Fibroblast of lung (primary cell): ENCODE results near the gene ISY1. TPM values are rescaled to one million over a fixed set of nuclear protein-coding genes. Genes with fewer than 3 reads are reported as not detected.

Experiments
- DNase-seq, 2 donors: peaks; one replicate each; pipeline versions ENCODE4 v3.0.0 to v3.0.0-alpha.2; 2010; ENCODE audit warnings: low read depth in 2 of 2
- H2AFZ ChIP-seq: 2 replicates; pipeline ENCODE4 v1.5.1; 2012; ENCODE audit warnings: low read length, control low read depth, inconsistent platforms
- H3K27ac ChIP-seq: 2 replicates; pipeline ENCODE4 v1.5.1; 2011; ENCODE audit warnings: low read length, control low read depth; ENCODE audit not compliant: insufficient read depth
- H3K27me3 ChIP-seq: 2 replicates; pipeline ENCODE4 v1.5.1; 2011; ENCODE audit warnings: mild to moderate bottlenecking, low read length; ENCODE audit not compliant: control insufficient read depth, insufficient read depth
- H3K36me3 ChIP-seq: 2 replicates; pipeline ENCODE4 v1.5.1; 2011; ENCODE audit warnings: low read length; ENCODE audit not compliant: control insufficient read depth, insufficient read depth
- H3K4me1 ChIP-seq: 2 replicates; pipeline ENCODE4 v1.5.1; 2011; ENCODE audit warnings: low read length; ENCODE audit not compliant: control insufficient read depth, insufficient read depth; ENCODE audit errors: extremely low read depth
- H3K4me2 ChIP-seq: 2 replicates; pipeline ENCODE4 v1.5.1; 2011; ENCODE audit warnings: low read length, control low read depth; ENCODE audit not compliant: insufficient read depth; ENCODE audit errors: extremely low read depth
- H3K4me3 ChIP-seq, 4 experiments: fragments of 200-600 bp in 1 of 4; sonication (generic) in 1 of 4; replicated peaks in 1 of 4; 2 replicates each; pipeline ENCODE4 v1.5.1; 2011 to 2016; ENCODE audit warnings: low read length in 4 of 4, low read depth in 3 of 4, mild to moderate bottlenecking in 3 of 4, control low read depth in 2 of 4, inconsistent platforms in 1 of 4, mixed read lengths in 1 of 4; ENCODE audit not compliant: insufficient read depth in 1 of 4; ENCODE audit errors: control extremely low read depth in 1 of 4
- H3K79me2 ChIP-seq: 2 replicates; pipeline ENCODE4 v1.5.1; 2012; ENCODE audit warnings: mild to moderate bottlenecking, low read length, inconsistent platforms; ENCODE audit not compliant: control insufficient read depth, insufficient read depth
- H3K9ac ChIP-seq: 2 replicates; pipeline ENCODE4 v1.5.1; 2011; ENCODE audit warnings: mild to moderate bottlenecking, low read length, control low read depth; ENCODE audit not compliant: insufficient read depth
- H3K9me3 ChIP-seq: 2 replicates; pipeline ENCODE4 v1.5.1; 2012; ENCODE audit warnings: low read depth, low read length; ENCODE audit not compliant: control insufficient read depth, insufficient read depth
- H4K20me1 ChIP-seq: 2 replicates; pipeline ENCODE4 v1.5.1; 2011; ENCODE audit warnings: low read length; ENCODE audit not compliant: control insufficient read depth, insufficient read depth; ENCODE audit errors: extremely low read depth
- CTCF ChIP-seq, 2 donors: IDR thresholded peaks in 1 of 2; conservative IDR thresholded peaks in 1 of 2; 1 replicate in 1 of 2; 2 replicates in 1 of 2; pipeline ENCODE4 v1.5.1; 2011 to 2012; ENCODE audit warnings: low read length in 2 of 2, control low read depth in 1 of 2, inconsistent platforms in 1 of 2, low read depth in 1 of 2, mild to moderate bottlenecking in 1 of 2
- EZH2 ChIP-seq: IDR thresholded peaks from 2 replicates; pipeline ENCODE4 v1.5.1; 2012; ENCODE audit warnings: low read length, control low read depth, mild to moderate bottlenecking; ENCODE audit errors: missing control alignments
- polyA plus RNA-seq, 2 donors: library from polyadenylated mRNA; depleted of rRNA in 1 of 2; stranded (reverse) in 1 of 2; unstranded in 1 of 2; fragments of >200 nt; gene quantifications; 2 replicates each; pipeline ENCODE4 v1.2.1, GENCODE V29; 2011 to 2012; ENCODE audit warnings: missing spikeins in 1 of 2
- total RNA-seq: library from RNA; depleted of rRNA; stranded (reverse); fragments of >200 nt; gene quantifications from 2 replicates; pipeline ENCODE4 v1.2.1, GENCODE V29; 2014

ISY1 gene
- total and polyA plus RNA-seq, 2 donors (not counting 1 experiment from before 2014, with no cell fraction given), result 34.8 to 39.6 TPM

GRCh38 chr3:129128357-129129155 is 32.3 kb downstream of the ISY1 start:
- H3K4me1 ChIP-seq, result peaks cover 4% of the 10 kb centered on the region
- no peak for TF ChIP-seq EZH2
- no peak for TF ChIP-seq CTCF (conservative IDR thresholded peaks at IDR 0.05 in 1 of 2, IDR thresholded peaks at IDR 0.05 in 1 of 2; ENCODE audit: low read depth in 1 of 2, low read length in 2 of 2)
- no peak overlapping the region for H3K4me3 ChIP-seq
- DNase-seq, result no peak
- no peak overlapping the region for H2AFZ ChIP-seq
- H4K20me1 ChIP-seq, result no peaks in the 10 kb centered on the region
- H3K4me2 ChIP-seq, result no peak overlapping the region
- H3K36me3 ChIP-seq, result peaks cover 18% of the 10 kb centered on the region
- H3K79me2 ChIP-seq, result no peaks in the 10 kb centered on the region
- H3K27me3 ChIP-seq, result no peaks in the 10 kb centered on the region
- H3K27ac ChIP-seq, result no peak overlapping the region
- H3K9me3 ChIP-seq, result no peaks in the 10 kb centered on the region
- H3K9ac ChIP-seq, result no peak overlapping the region

GRCh38 chr3:129126726-129127280 is 34.1 kb downstream of the ISY1 start:
- Histone ChIP-seq H3K4me3 (no peak overlapping the region), H3K9ac (no peak overlapping the region), H2AFZ (no peak overlapping the region), H3K79me2 (no peaks in the 10 kb centered on the region), H3K27me3 (no peaks in the 10 kb centered on the region), H3K4me1 (peaks cover 14% of the 10 kb centered on the region), H4K20me1 (no peaks in the 10 kb centered on the region), H3K36me3 (peaks cover 16% of the 10 kb centered on the region), H3K27ac (no peak overlapping the region), H3K4me2 (peak overlapping the region; percentile 13), H3K9me3 (no peaks in the 10 kb centered on the region)
- TF ChIP-seq CTCF (conservative IDR thresholded peaks at IDR 0.05 in 1 of 2, IDR thresholded peaks at IDR 0.05 in 1 of 2; ENCODE audit: low read depth in 1 of 2, low read length in 2 of 2) (no peak), EZH2 (no peak)
- DNase-seq, result no peak

GRCh38 chr3:129123314-129124060 is 37.4 kb downstream of the ISY1 start:
- peaks cover 20% of the 10 kb centered on the region for H3K4me1 ChIP-seq
- H3K9me3 ChIP-seq, result no peaks in the 10 kb centered on the region
- H3K9ac ChIP-seq, result no peak overlapping the region
- H4K20me1 ChIP-seq, result no peaks in the 10 kb centered on the region
- H3K79me2 ChIP-seq, result peaks cover 17% of the 10 kb centered on the region
- H3K27ac ChIP-seq, result no peak overlapping the region
- H3K4me3 ChIP-seq, result no peak overlapping the region
- peak in 1 of 2 donors; percentile 65 for DNase-seq
- H2AFZ ChIP-seq, result no peak overlapping the region
- H3K36me3 ChIP-seq, result peaks cover 1% of the 10 kb centered on the region
- TF ChIP-seq EZH2 (no peak), CTCF (conservative IDR thresholded peaks at IDR 0.05 in 1 of 2, IDR thresholded peaks at IDR 0.05 in 1 of 2; ENCODE audit: low read depth in 1 of 2, low read length in 2 of 2) (no peak)
- H3K27me3 ChIP-seq, result no peaks in the 10 kb centered on the region
- peak overlapping the region; percentile 56 for H3K4me2 ChIP-seq
